ENCODE data around the gene KDM4C.

DNA sequence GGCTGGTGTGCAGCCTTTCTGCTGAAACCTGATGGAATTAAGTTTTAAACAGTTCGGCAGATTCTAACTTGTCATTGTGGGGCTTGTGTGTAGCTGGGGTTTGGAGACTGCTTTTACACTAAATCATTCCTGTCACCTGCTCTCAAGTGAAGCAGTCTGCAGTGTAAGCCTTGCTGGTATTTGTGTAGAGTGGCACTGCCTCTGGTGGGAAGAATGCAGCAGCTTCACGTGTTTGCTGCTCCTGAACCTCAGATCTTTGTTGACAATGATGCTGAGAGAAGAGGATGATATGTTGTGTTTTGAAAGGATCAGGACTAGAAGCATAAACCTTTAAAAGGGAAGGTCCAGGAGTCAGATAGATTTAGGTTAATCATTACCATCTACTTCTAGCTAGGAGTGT is 88.1 kb downstream of the KDM4C start:
- TF ChIP-seq, protein P1, sequence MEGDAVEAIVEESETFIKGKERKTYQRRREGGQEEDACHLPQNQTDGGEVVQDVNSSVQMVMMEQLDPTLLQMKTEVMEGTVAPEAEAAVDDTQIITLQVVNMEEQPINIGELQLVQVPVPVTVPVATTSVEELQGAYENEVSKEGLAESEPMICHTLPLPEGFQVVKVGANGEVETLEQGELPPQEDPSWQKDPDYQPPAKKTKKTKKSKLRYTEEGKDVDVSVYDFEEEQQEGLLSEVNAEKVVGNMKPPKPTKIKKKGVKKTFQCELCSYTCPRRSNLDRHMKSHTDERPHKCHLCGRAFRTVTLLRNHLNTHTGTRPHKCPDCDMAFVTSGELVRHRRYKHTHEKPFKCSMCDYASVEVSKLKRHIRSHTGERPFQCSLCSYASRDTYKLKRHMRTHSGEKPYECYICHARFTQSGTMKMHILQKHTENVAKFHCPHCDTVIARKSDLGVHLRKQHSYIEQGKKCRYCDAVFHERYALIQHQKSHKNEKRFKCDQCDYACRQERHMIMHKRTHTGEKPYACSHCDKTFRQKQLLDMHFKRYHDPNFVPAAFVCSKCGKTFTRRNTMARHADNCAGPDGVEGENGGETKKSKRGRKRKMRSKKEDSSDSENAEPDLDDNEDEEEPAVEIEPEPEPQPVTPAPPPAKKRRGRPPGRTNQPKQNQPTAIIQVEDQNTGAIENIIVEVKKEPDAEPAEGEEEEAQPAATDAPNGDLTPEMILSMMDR (IDR thresholded peaks at IDR 0.05), result peak; percentile 31
- no peak for TF ChIP-seq POLR2AphosphoS5 (IDR thresholded peaks at IDR 0.05; ENCODE audit: low read depth, low read length)
